ENCODE data around the gene AGBL1. TPM values are rescaled to one million over a fixed set of nuclear protein-coding genes. Genes with fewer than 3 reads are reported as not detected.

AGBL1 gene
- total RNA-seq, 2 donors from 2014 or later, result not detected

DNA sequence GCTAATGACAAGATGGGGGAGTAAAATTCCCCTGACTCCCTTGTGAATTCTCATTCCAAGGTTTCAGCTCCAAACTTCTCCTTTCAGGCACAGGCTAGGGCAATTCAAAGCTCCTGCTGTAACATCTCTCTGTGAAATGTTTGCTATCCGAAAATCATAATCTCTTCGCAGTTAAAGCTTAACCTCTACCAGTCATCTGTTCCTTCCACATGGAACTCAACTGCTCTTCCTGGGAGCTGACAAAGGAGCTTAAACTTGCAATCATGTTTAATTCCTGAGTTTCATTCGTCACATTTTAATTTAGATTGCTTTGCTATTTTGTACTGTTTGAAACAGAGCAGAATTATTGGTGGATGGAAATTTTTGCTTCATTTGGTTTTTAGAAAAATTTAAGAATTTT, 328.6 kb downstream of the AGBL1 start:
- Histone ChIP-seq H3K9me3 (no peaks in the 10 kb centered on the region), H3K4me1 (ENCODE audit: control insufficient read depth in 1 of 2, low read depth in 2 of 2) (no peaks in the 10 kb centered on the region), H3K4me3 (no peak overlapping the region), H3K27me3 (replicated peaks; ENCODE audit: insufficient read depth) (no peaks in the 10 kb centered on the region), H3K27ac (no peak overlapping the region), H3K36me3 (no peaks in the 10 kb centered on the region)
- TF ChIP-seq, protein P1, sequence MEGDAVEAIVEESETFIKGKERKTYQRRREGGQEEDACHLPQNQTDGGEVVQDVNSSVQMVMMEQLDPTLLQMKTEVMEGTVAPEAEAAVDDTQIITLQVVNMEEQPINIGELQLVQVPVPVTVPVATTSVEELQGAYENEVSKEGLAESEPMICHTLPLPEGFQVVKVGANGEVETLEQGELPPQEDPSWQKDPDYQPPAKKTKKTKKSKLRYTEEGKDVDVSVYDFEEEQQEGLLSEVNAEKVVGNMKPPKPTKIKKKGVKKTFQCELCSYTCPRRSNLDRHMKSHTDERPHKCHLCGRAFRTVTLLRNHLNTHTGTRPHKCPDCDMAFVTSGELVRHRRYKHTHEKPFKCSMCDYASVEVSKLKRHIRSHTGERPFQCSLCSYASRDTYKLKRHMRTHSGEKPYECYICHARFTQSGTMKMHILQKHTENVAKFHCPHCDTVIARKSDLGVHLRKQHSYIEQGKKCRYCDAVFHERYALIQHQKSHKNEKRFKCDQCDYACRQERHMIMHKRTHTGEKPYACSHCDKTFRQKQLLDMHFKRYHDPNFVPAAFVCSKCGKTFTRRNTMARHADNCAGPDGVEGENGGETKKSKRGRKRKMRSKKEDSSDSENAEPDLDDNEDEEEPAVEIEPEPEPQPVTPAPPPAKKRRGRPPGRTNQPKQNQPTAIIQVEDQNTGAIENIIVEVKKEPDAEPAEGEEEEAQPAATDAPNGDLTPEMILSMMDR (IDR thresholded peaks at IDR 0.05), result no peak
- DNase-seq (ENCODE audit: low spot score) (no peak), ATAC-seq (ENCODE audit: insufficient number of reproducible peaks, low FRiP score, low read depth) (no peak)

DNA sequence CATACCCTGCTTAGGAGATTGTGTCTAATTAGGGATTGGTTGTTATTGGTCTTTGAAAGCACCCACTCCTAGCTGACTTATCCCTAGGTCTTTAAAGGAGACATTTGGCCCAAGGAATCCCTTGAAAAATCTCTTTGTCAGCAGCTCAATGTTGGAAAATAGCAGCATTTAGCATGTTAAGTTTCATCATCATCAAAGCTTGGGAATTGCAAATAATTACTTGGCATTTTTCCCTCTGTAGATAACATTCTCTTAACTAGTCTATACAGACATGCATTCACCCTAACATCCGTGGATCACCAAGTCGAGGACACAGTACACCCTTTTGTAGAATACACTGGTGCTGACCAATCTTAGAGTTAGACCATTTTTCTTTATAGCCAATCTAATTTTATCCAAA, 332.2 kb downstream of the AGBL1 start:
- no peak for ATAC-seq (ENCODE audit: insufficient number of reproducible peaks, low FRiP score, low read depth)
- H3K27ac ChIP-seq, result no peak overlapping the region

DNA sequence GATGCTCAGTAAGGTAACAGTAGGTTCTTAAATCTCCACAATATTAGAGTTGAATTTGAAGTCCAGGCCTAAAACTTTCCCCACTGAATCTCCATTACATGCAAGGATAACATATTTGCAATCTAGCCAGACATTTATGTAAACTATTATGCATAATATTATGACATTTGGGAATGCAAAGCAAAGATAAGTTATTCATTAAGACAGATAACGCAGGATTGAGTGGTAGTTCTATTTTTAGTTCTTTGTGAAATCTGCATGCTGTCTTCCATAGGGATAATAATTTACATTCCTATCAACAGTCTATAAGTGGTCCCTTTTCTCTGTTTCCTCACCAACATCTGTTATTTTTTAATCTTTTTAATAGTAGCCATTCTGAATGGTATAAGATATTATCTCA, 333.5 kb downstream of the AGBL1 start:
- DNase-seq (ENCODE audit: low spot score) (no peak), ATAC-seq (ENCODE audit: insufficient number of reproducible peaks, low FRiP score, low read depth) (no peak)
- H3K4me3 ChIP-seq, result no peak overlapping the region
- H3K4me1 ChIP-seq (ENCODE audit: control insufficient read depth in 1 of 2, low read depth in 2 of 2), result no peaks in the 10 kb centered on the region
- no peaks in the 10 kb centered on the region for H3K9me3 ChIP-seq
- no peaks in the 10 kb centered on the region for H3K36me3 ChIP-seq
- TF ChIP-seq, protein P1 (IDR thresholded peaks at IDR 0.05), result no peak
- H3K27ac ChIP-seq, result no peak overlapping the region
- no peaks in the 10 kb centered on the region for H3K27me3 ChIP-seq (replicated peaks; ENCODE audit: insufficient read depth)

More for the DNA sequence above, 332.2 kb downstream of the AGBL1 start:
- Histone ChIP-seq H3K4me1 (ENCODE audit: control insufficient read depth in 1 of 2, low read depth in 2 of 2) (no peaks in the 10 kb centered on the region), H3K27me3 (replicated peaks; ENCODE audit: insufficient read depth) (no peaks in the 10 kb centered on the region), H3K36me3 (no peaks in the 10 kb centered on the region), H3K9me3 (no peaks in the 10 kb centered on the region), H3K4me3 (no peak overlapping the region)
- no peak for DNase-seq (ENCODE audit: low spot score)
- TF ChIP-seq, protein P1 (IDR thresholded peaks at IDR 0.05), result no peak

DNA sequence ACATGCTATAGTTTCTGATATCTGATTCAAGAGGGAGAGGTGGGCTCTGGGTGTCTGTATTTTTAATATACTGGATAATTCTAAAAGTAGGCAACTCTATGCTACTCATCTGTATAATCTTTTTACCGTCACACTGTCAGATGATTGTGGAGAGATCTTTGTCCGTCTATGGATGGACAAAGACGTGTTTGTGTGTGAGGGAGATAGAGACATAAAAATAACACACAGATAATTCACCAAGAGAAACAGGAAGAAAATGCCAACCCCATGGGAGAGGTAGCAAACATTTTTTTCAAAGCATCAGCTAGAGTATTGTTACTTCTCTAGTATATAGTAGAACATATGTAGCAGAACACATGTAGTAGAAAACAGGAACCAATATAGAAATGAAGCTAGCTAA, 346.1 kb downstream of the AGBL1 start:
- no peak for DNase-seq (ENCODE audit: low spot score)
- H3K27ac ChIP-seq, result no peak overlapping the region
- no peak for ATAC-seq (ENCODE audit: insufficient number of reproducible peaks, low FRiP score, low read depth)
- no peaks in the 10 kb centered on the region for H3K9me3 ChIP-seq
- no peaks in the 10 kb centered on the region for H3K27me3 ChIP-seq (replicated peaks; ENCODE audit: insufficient read depth)
- no peaks in the 10 kb centered on the region for H3K4me1 ChIP-seq (ENCODE audit: control insufficient read depth in 1 of 2, low read depth in 2 of 2)
- TF ChIP-seq, protein P1 (IDR thresholded peaks at IDR 0.05), result no peak
- H3K36me3 ChIP-seq, result no peaks in the 10 kb centered on the region
- H3K4me3 ChIP-seq, result no peak overlapping the region

DNA sequence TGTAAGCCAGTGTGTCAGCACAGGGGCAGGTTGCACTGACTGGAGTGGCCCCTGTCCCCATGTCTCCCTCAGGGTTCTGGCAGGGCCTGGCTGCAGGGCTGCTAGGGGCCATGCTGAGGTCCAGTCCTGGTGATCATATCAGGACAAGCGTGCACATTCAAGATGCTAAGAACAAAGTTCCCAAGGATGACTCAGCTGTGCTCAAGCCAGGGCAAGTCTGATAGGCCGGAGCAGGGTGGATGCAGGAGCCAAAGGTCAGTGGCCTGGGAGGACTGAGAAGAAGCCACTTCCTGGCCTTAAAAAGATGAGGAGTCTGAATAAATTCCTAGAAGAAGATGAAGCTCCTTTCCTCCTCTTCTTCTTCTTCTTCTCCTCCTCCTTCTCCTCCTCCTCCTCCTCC, 353.2 kb downstream of the AGBL1 start:
- Histone ChIP-seq H3K4me1 (ENCODE audit: control insufficient read depth in 1 of 2, low read depth in 2 of 2) (no peaks in the 10 kb centered on the region), H3K27ac (no peak overlapping the region), H3K9me3 (no peaks in the 10 kb centered on the region), H3K36me3 (no peaks in the 10 kb centered on the region), H3K27me3 (replicated peaks; ENCODE audit: insufficient read depth) (no peaks in the 10 kb centered on the region), H3K4me3 (no peak overlapping the region)
- ATAC-seq (ENCODE audit: insufficient number of reproducible peaks, low FRiP score, low read depth), result no peak
- no peak for DNase-seq (ENCODE audit: low spot score)
- TF ChIP-seq, protein P1 (IDR thresholded peaks at IDR 0.05), result no peak

All from thoracic aorta (tissue), 2 donors.